ENCODE results near the gene PHEX. TPM values are rescaled to one million over a fixed set of nuclear protein-coding genes. Genes with fewer than 3 reads are reported as not detected.

The PHEX gene
- polyA plus RNA-seq, 1 donor (not counting 4 experiments of a cell fraction or from before 2014, with no cell fraction given), result 0.80 TPM

DNA sequence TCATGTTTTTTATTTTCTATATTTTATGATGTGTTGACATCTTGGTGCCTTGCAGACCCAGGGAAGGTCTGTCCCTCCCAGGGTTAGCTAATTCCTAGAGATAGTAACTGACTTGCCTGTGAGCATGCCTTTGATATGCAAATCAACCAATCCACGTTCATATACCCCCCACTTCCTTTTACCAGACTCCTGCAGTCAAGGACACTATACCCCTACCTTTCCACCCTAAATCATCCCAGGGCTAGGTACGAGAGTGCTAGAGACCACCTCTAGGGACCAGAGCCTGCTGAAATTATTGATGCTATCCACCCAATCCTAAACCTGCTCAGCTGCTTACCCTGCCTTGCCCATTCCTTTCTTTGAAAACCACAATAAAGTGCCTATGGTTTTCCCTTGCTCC is 7.5 kb upstream of the PHEX start:
- no peaks in the 10 kb centered on the region for H3K27me3 ChIP-seq (ENCODE audit: control insufficient read depth, extremely low read depth, insufficient read depth, low read length)
- FAIRE-seq (no peak), DNase-seq (ENCODE audit: low read depth, low spot score) (no peak)
- H3K4me3 ChIP-seq (ENCODE audit: control insufficient read depth in 2 of 3, extremely low read depth in 1 of 3, insufficient read depth in 2 of 3, low read depth in 1 of 3, low read length in 3 of 3), result no peak overlapping the region
- H4K20me1 ChIP-seq (ENCODE audit: control insufficient read depth, extremely low read depth, insufficient read depth, low read length), result no peaks in the 10 kb centered on the region
- TF ChIP-seq EZH2 (IDR thresholded peaks at IDR 0.05; ENCODE audit: low read length) (no peak), CTCF (optimal IDR thresholded peaks at IDR 0.05 in 1 of 3, IDR thresholded peaks at IDR 0.05 in 1 of 3, conservative IDR thresholded peaks at IDR 0.05 in 1 of 3; ENCODE audit: extremely low read depth in 1 of 3, insufficient read depth in 2 of 3, low read length in 3 of 3) (no peak)
- H3K9ac ChIP-seq (ENCODE audit: control insufficient read depth, extremely low read depth, insufficient read depth, low read length), result no peak overlapping the region
- H3K36me3 ChIP-seq (ENCODE audit: control insufficient read depth in 2 of 2, extremely low read depth in 1 of 2, insufficient read depth in 2 of 2, low read length in 2 of 2), result no peaks in the 10 kb centered on the region
- H3K79me2 ChIP-seq (ENCODE audit: control insufficient read depth, insufficient read depth, low read length), result no peaks in the 10 kb centered on the region
- H3K4me1 ChIP-seq (ENCODE audit: control insufficient read depth, extremely low read depth, insufficient read depth, low read length), result no peaks in the 10 kb centered on the region
- dilution Hi-C loops (cut with MboI; ENCODE audit: extremely low pct_ligation_motif_present, low sequenced_read_pairs), result no loop called here
- no peaks in the 10 kb centered on the region for H3K9me1 ChIP-seq (ENCODE audit: control insufficient read depth, extremely low read depth, insufficient read depth, low read length)
- no peak overlapping the region for H2AFZ ChIP-seq (ENCODE audit: control insufficient read depth, low read length)
- no peak overlapping the region for H3K4me2 ChIP-seq (ENCODE audit: control insufficient read depth, extremely low read depth, insufficient read depth, low read depth, low read length)
- H3K9me3 ChIP-seq (ENCODE audit: control insufficient read depth, low read depth, low read length), result no peaks in the 10 kb centered on the region
- no peak overlapping the region for H3K27ac ChIP-seq (ENCODE audit: control insufficient read depth, insufficient read depth, low read length)

- DNase-seq (ENCODE audit: low read depth, low spot score) (no peak), FAIRE-seq (no peak)
- TF ChIP-seq EZH2 (IDR thresholded peaks at IDR 0.05; ENCODE audit: low read length) (no peak), CTCF (optimal IDR thresholded peaks at IDR 0.05 in 1 of 3, IDR thresholded peaks at IDR 0.05 in 1 of 3, conservative IDR thresholded peaks at IDR 0.05 in 1 of 3; ENCODE audit: extremely low read depth in 1 of 3, insufficient read depth in 2 of 3, low read length in 3 of 3) (no peak)
- H3K36me3 ChIP-seq (ENCODE audit: control insufficient read depth in 2 of 2, extremely low read depth in 1 of 2, insufficient read depth in 2 of 2, low read length in 2 of 2), result no peaks in the 10 kb centered on the region
- no peaks in the 10 kb centered on the region for H3K9me1 ChIP-seq (ENCODE audit: control insufficient read depth, extremely low read depth, insufficient read depth, low read length)
- dilution Hi-C loops (cut with MboI; ENCODE audit: extremely low pct_ligation_motif_present, low sequenced_read_pairs), result no loop called here
- H3K9ac ChIP-seq (ENCODE audit: control insufficient read depth, extremely low read depth, insufficient read depth, low read length), result no peak overlapping the region
- no peaks in the 10 kb centered on the region for H3K9me3 ChIP-seq (ENCODE audit: control insufficient read depth, low read depth, low read length)
- no peak overlapping the region for H2AFZ ChIP-seq (ENCODE audit: control insufficient read depth, low read length)
- no peaks in the 10 kb centered on the region for H3K79me2 ChIP-seq (ENCODE audit: control insufficient read depth, insufficient read depth, low read length)
- H3K4me3 ChIP-seq (ENCODE audit: control insufficient read depth in 2 of 3, extremely low read depth in 1 of 3, insufficient read depth in 2 of 3, low read depth in 1 of 3, low read length in 3 of 3), result no peak overlapping the region
- H3K27me3 ChIP-seq (ENCODE audit: control insufficient read depth, extremely low read depth, insufficient read depth, low read length), result no peaks in the 10 kb centered on the region
- no peak overlapping the region for H3K4me2 ChIP-seq (ENCODE audit: control insufficient read depth, extremely low read depth, insufficient read depth, low read depth, low read length)
- H3K27ac ChIP-seq (ENCODE audit: control insufficient read depth, insufficient read depth, low read length), result no peak overlapping the region
- H4K20me1 ChIP-seq (ENCODE audit: control insufficient read depth, extremely low read depth, insufficient read depth, low read length), result no peaks in the 10 kb centered on the region
- no peaks in the 10 kb centered on the region for H3K4me1 ChIP-seq (ENCODE audit: control insufficient read depth, extremely low read depth, insufficient read depth, low read length)
Measured at GRCh38 chrX:22025751-22026150, 6.4 kb upstream of the PHEX start.
